Fibroblast of pulmonary artery (primary cell): ENCODE data around the gene TNS3.
"Not testable (repeated sequence)": the region's sequence is repeated elsewhere in the genome, so short reads cannot be mapped to it uniquely, and the experiment has no call there.

Experiments used
- DNase-seq: peaks from one replicate; pipeline ENCODE4 v3.0.0-alpha.2; 2010; ENCODE audit warnings: low read depth
- H3K4me3 ChIP-seq: replicated peaks from 2 replicates; pipeline ENCODE4 v1.5.1; 2011; ENCODE audit warnings: low read depth, mild to moderate bottlenecking, control low read depth, low read length, moderate library complexity
- CTCF ChIP-seq: IDR thresholded peaks from 2 replicates; pipeline ENCODE4 v1.5.1; 2011; ENCODE audit warnings: mild to moderate bottlenecking, control low read depth, low read length, inconsistent platforms; ENCODE audit errors: missing control alignments

TNS3 gene

GRCh38 chr7:47264021-47264651 is 317.8 kb downstream of the TNS3 start:
- TF ChIP-seq CTCF: no peak
- H3K4me3 ChIP-seq: no peak overlapping the region
- DNase-seq: no peak

- no peak for TF ChIP-seq CTCF
- no peak for DNase-seq
- no peak overlapping the region for H3K4me3 ChIP-seq
Observed at GRCh38 chr7:47262881-47263280, 319.0 kb downstream of the TNS3 start.

GRCh38 chr7:47262160-47262559 is 319.8 kb downstream of the TNS3 start:
- DNase-seq, H3K4me3 ChIP-seq: not testable (repeated sequence)

GRCh38 chr7:47260270-47260669 is 321.6 kb downstream of the TNS3 start:
- no peak for TF ChIP-seq CTCF
- DNase-seq: no peak
- H3K4me3 ChIP-seq: no peak overlapping the region

GRCh38 chr7:47259682-47260081 is 322.2 kb downstream of the TNS3 start:
- TF ChIP-seq CTCF: no peak
- no peak for DNase-seq
- H3K4me3 ChIP-seq: no peak overlapping the region

GRCh38 chr7:47258798-47259197 is 323.1 kb downstream of the TNS3 start:
- no peak for TF ChIP-seq CTCF
- no peak for DNase-seq
- H3K4me3 ChIP-seq: no peak overlapping the region

DNA sequence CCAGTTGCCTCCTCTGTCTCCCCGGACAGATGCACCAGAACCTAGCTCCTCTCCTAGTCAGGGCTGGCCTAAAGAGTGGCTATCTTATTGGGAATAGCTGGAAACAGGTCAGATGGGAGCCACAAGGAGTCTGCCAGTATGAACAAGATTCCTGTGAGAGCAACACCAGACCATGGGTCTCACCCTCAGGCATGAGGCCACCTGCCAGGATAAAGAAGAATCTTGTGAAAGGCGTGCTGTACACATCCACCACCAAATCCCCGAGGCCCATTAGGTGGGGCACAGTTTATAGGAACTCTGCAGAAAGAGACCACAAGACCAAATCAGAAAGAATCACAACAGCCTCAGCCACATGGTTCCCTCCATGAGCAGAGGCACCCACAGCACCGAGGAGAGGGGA is 325.9 kb downstream of the TNS3 start:
- no peak for TF ChIP-seq CTCF
- DNase-seq: no peak
- no peak overlapping the region for H3K4me3 ChIP-seq
